KMS-11 (cell line): ENCODE data around the gene AUTS2.

Experiments
- H2AFZ ChIP-seq: fragments of 200-600 bp; sonication (generic); 2 replicates; pipeline ENCODE4 v1.6.1; 2016; ENCODE audit warnings: antibody characterized with exemption, mixed run types, low read depth
- H3K27ac ChIP-seq: fragments of 200-600 bp; sonication (generic); 2 replicates; pipeline ENCODE4 v1.6.1; 2016; ENCODE audit warnings: mild to moderate bottlenecking, mixed run types
- H3K27me3 ChIP-seq: fragments of 200-600 bp; sonication (generic); 2 replicates; pipeline ENCODE4 v1.6.1; 2017; ENCODE audit warnings: mild to moderate bottlenecking, low read depth, mixed run types, moderate library complexity; ENCODE audit not compliant: insufficient read depth
- H3K36me3 ChIP-seq: fragments of 200-600 bp; sonication (generic); 2 replicates; pipeline ENCODE4 v1.6.1; 2017; ENCODE audit warnings: mild to moderate bottlenecking, mixed run types; ENCODE audit not compliant: insufficient read depth
- H3K4me1 ChIP-seq: fragments of 200-600 bp; sonication (generic); 2 replicates; pipeline ENCODE4 v1.6.1; 2016; ENCODE audit warnings: mild to moderate bottlenecking, low read depth, mixed run types; ENCODE audit not compliant: poor library complexity, severe bottlenecking
- H3K4me2 ChIP-seq: fragments of 200-600 bp; sonication (generic); 2 replicates; pipeline ENCODE4 v1.7.0; 2016; ENCODE audit warnings: mild to moderate bottlenecking, mixed run types
- H3K4me3 ChIP-seq: fragments of 200-600 bp; sonication (generic); IDR thresholded peaks from 2 replicates; pipeline ENCODE4 v1.6.1; 2017; ENCODE audit warnings: low read depth, low read length, mixed read lengths; ENCODE audit not compliant: insufficient read depth
- H3K79me2 ChIP-seq: fragments of 200-600 bp; sonication (generic); 2 replicates; pipeline ENCODE4 v1.6.1; 2016; ENCODE audit warnings: low read depth, mixed run types; ENCODE audit not compliant: insufficient read depth
- H3K9ac ChIP-seq: fragments of 200-600 bp; sonication (generic); 2 replicates; pipeline ENCODE4 v1.6.1; 2016; ENCODE audit warnings: mild to moderate bottlenecking, mixed run types
- H4K20me1 ChIP-seq: fragments of 200-600 bp; sonication (generic); 2 replicates; pipeline ENCODE4 v1.6.1; 2016; ENCODE audit warnings: mild to moderate bottlenecking, mixed run types; ENCODE audit not compliant: insufficient read depth
- CTCF ChIP-seq: fragments of 200-600 bp; sonication (generic); conservative IDR thresholded peaks from 2 replicates; pipeline ENCODE4 v1.6.1; 2017; ENCODE audit warnings: low read depth, mild to moderate bottlenecking, antibody characterized with exemption, low read length, moderate library complexity, mixed read lengths

AUTS2 gene

GRCh38 chr7:69692611-69693010 lies 94.3 kb downstream of the AUTS2 start:
- Histone ChIP-seq H3K4me1 (peaks cover 18% of the 10 kb centered on the region), H3K79me2 (no peaks in the 10 kb centered on the region), H3K4me2 (no peak overlapping the region), H3K4me3 (no peak overlapping the region), H3K36me3 (no peaks in the 10 kb centered on the region), H3K9ac (no peak overlapping the region), H3K27me3 (no peaks in the 10 kb centered on the region), H2AFZ (no peak overlapping the region), H4K20me1 (no peaks in the 10 kb centered on the region), H3K27ac (no peak overlapping the region)
- TF ChIP-seq CTCF: no peak

GRCh38 chr7:69693042-69693441 lies 94.8 kb downstream of the AUTS2 start:
- H3K4me2 ChIP-seq: no peak overlapping the region
- H3K36me3 ChIP-seq: no peaks in the 10 kb centered on the region
- H3K27ac ChIP-seq: no peak overlapping the region
- H3K4me3 ChIP-seq: no peak overlapping the region
- no peaks in the 10 kb centered on the region for H4K20me1 ChIP-seq
- no peak overlapping the region for H2AFZ ChIP-seq
- no peak overlapping the region for H3K9ac ChIP-seq
- H3K27me3 ChIP-seq: no peaks in the 10 kb centered on the region
- H3K4me1 ChIP-seq: peaks cover 18% of the 10 kb centered on the region
- H3K79me2 ChIP-seq: no peaks in the 10 kb centered on the region
- TF ChIP-seq CTCF: no peak

GRCh38 chr7:69696054-69696591 lies 97.8 kb downstream of the AUTS2 start:
- H3K4me1 ChIP-seq: peaks cover 18% of the 10 kb centered on the region
- H3K4me2 ChIP-seq: peak overlapping the region; percentile 19

GRCh38 chr7:69696686-69697685 lies 98.7 kb downstream of the AUTS2 start:
- no peaks in the 10 kb centered on the region for H3K27me3 ChIP-seq
- peaks cover 18% of the 10 kb centered on the region for H3K4me1 ChIP-seq
- no peak overlapping the region for H2AFZ ChIP-seq
- no peak for TF ChIP-seq CTCF
- no peaks in the 10 kb centered on the region for H3K79me2 ChIP-seq
- peak overlapping the region; percentile 19; the same call in 1 of the 2 replicates for H3K4me2 ChIP-seq
- H3K36me3 ChIP-seq: no peaks in the 10 kb centered on the region
- H3K4me3 ChIP-seq: no peak overlapping the region
- H3K27ac ChIP-seq: no peak overlapping the region
- H3K9ac ChIP-seq: no peak overlapping the region
- no peaks in the 10 kb centered on the region for H4K20me1 ChIP-seq

More at GRCh38 chr7:69696054-69696591, 97.8 kb downstream of the AUTS2 start:
- Histone ChIP-seq H2AFZ (no peak overlapping the region), H3K27ac (no peak overlapping the region), H3K9ac (no peak overlapping the region), H4K20me1 (no peaks in the 10 kb centered on the region), H3K4me3 (no peak overlapping the region), H3K79me2 (no peaks in the 10 kb centered on the region), H3K27me3 (no peaks in the 10 kb centered on the region), H3K36me3 (no peaks in the 10 kb centered on the region)
- TF ChIP-seq CTCF: no peak
